Stomach (tissue), 9 donors: ENCODE measurements around the gene ANAPC4. TPM values are rescaled to one million over a fixed set of nuclear protein-coding genes. Genes with fewer than 3 reads are reported as not detected.

ENCODE experiments used
- DNase-seq, 2 donors: peaks; one replicate each; pipeline versions ENCODE4 v3.0.0 to v3.0.0-alpha.2; 2013 to 2019
- H3K27ac ChIP-seq, 5 donors: fragments of 200-600 bp in 4 of 5; sonication (generic) in 4 of 5; one replicate each; pipeline ENCODE4 v1.5.1; 2013 to 2019; ENCODE audit warnings: mild to moderate bottlenecking in 1 of 5, moderate library complexity in 1 of 5
- H3K27me3 ChIP-seq, 3 donors: fragments of 200-600 bp; sonication (generic); one replicate each; pipeline ENCODE4 v1.5.1; 2017 to 2019; ENCODE audit warnings: mixed run types in 1 of 3
- H3K36me3 ChIP-seq, 4 donors: fragments of 200-600 bp; sonication (generic); 1 replicate in 3 of 4; 2 replicates in 1 of 4; pipeline ENCODE4 v1.5.1; 2016 to 2019
- H3K4me1 ChIP-seq, 4 donors: fragments of 200-600 bp; sonication (generic); one replicate each; pipeline ENCODE4 v1.5.1; 2016 to 2019
- H3K4me3 ChIP-seq, 4 donors: fragments of 200-600 bp; sonication (generic) in 3 of 4; one replicate each; pipeline ENCODE4 v1.5.1; 2016 to 2019; ENCODE audit warnings: mild to moderate bottlenecking in 1 of 4
- H3K9me3 ChIP-seq, 4 donors: fragments of 200-600 bp; sonication (generic); one replicate each; pipeline ENCODE4 v1.5.1; 2016 to 2019
- EP300 ChIP-seq: sonication (generic); formaldehyde crosslinking; IDR thresholded peaks from one replicate; pipeline ENCODE4 v1.6.1; 2017; ENCODE audit warnings: antibody characterized with exemption
- POLR2A ChIP-seq, 4 donors: fragments of 450-650 bp; IDR thresholded peaks; one replicate each; pipeline ENCODE4 v1.6.1; 2016; ENCODE audit warnings: antibody characterized with exemption in 4 of 4, control low read depth in 2 of 4, mild to moderate bottlenecking in 1 of 4, moderate library complexity in 1 of 4
- POLR2AphosphoS5 ChIP-seq, 3 donors: sonication (generic); formaldehyde crosslinking; IDR thresholded peaks; one replicate each; pipeline ENCODE4 v1.6.1; 2016; ENCODE audit warnings: antibody characterized with exemption in 3 of 3
- WGBS, 5 donors: extraction: QIAGEN DNeasy Blood & Tissue Kit in 3 of 5; methylation state at CpG; one replicate each; pipeline versions ENCODE4 v1.1.5 to v1.1.7; 2013 to 2018; 5-methylcytosine and 5-hydroxymethylcytosine counted together
- intact Hi-C: fragments of 100-400 bp; cut with DNase I; formaldehyde crosslinking; loops from one replicate; pipeline ENCODE4 v1.15.1; 2023; ENCODE audit warnings: low total_unique reads
- polyA plus RNA-seq, 3 donors: library from polyadenylated mRNA; stranded (reverse); fragments of 200-250 nt; gene quantifications; one replicate each; pipeline ENCODE4 v1.2.3, GENCODE V29; 2013
- total RNA-seq, 5 donors: library from RNA; depleted of rRNA; stranded (reverse); fragments of >200 nt; gene quantifications; one replicate each; pipeline versions ENCODE4 v1.1.0 to v1.2.3, GENCODE V29; 2014 to 2016
- TF ChIP-seq, protein P1 (sequence below), 7 experiments: fragments of 450-650 bp in 4 of 7; fragments of 200-600 bp in 3 of 7; sonication (generic) in 3 of 7; IDR thresholded peaks; one replicate each; pipeline ENCODE4 v1.5.1; 2016 to 2019; ENCODE audit warnings: antibody characterized with exemption in 7 of 7, control low read depth in 2 of 7, mild to moderate bottlenecking in 1 of 7
- donor health status: healthy with polysubstance abuse.
- donor health status: Bipolar disorder and iron deficiency.
- donor health status: healthy.

ANAPC4 gene
- total and polyA plus RNA-seq, 8 donors: 9.0 to 72.8 (median 27.0) TPM

DNA sequence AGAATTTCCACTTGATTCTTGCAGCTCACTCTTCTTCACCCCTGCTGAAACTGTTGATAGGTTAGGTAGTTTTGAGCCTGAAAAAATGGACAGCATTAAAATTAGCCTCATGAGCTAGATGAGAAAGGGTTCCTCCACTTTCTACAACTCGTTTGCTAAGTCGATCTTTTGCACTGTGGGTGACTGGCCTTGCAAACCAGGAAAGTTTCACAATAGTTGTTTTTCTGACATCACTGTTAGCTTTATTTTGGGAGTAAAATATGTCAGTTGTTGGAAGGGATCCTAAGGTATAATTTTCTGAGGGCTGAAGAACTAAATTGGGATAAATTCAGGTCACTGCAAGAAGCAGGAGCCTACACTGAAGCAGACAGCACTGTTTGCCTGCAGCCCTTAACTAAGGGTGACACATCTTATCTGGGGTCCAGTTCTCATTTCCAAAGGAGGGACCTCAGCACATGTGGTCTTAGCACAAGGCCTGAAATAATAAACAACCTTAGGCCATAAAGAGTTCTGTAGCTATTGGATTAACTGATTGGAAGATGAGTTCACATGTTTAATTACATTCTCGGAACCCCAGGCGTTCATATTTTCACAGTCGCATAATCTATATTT, 29.1 kb downstream of the ANAPC4 start:
- Histone ChIP-seq H3K4me1 (no peaks in the 10 kb centered on the region), H3K27me3 (no peaks in the 10 kb centered on the region), H3K36me3 (peaks cover 24 to 100% (median 98%) of the 10 kb centered on the region in 4 donors), H3K27ac (no peak overlapping the region), H3K9me3 (no peaks in the 10 kb centered on the region), H3K4me3 (no peak overlapping the region)
- no peak for TF ChIP-seq EP300
- no peak for TF ChIP-seq POLR2AphosphoS5 (IDR thresholded peaks at IDR 0.05)
- TF ChIP-seq, protein P1, sequence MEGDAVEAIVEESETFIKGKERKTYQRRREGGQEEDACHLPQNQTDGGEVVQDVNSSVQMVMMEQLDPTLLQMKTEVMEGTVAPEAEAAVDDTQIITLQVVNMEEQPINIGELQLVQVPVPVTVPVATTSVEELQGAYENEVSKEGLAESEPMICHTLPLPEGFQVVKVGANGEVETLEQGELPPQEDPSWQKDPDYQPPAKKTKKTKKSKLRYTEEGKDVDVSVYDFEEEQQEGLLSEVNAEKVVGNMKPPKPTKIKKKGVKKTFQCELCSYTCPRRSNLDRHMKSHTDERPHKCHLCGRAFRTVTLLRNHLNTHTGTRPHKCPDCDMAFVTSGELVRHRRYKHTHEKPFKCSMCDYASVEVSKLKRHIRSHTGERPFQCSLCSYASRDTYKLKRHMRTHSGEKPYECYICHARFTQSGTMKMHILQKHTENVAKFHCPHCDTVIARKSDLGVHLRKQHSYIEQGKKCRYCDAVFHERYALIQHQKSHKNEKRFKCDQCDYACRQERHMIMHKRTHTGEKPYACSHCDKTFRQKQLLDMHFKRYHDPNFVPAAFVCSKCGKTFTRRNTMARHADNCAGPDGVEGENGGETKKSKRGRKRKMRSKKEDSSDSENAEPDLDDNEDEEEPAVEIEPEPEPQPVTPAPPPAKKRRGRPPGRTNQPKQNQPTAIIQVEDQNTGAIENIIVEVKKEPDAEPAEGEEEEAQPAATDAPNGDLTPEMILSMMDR (IDR thresholded peaks at IDR 0.05): no peak
- no peak for TF ChIP-seq POLR2A (IDR thresholded peaks at IDR 0.05)
- intact Hi-C loops: no loop called here
- DNase-seq: no peak
- 85 to 94% (median 92%) methylated on average over 5 of the region's 5 CpGs for WGBS, 5 donors

DNA sequence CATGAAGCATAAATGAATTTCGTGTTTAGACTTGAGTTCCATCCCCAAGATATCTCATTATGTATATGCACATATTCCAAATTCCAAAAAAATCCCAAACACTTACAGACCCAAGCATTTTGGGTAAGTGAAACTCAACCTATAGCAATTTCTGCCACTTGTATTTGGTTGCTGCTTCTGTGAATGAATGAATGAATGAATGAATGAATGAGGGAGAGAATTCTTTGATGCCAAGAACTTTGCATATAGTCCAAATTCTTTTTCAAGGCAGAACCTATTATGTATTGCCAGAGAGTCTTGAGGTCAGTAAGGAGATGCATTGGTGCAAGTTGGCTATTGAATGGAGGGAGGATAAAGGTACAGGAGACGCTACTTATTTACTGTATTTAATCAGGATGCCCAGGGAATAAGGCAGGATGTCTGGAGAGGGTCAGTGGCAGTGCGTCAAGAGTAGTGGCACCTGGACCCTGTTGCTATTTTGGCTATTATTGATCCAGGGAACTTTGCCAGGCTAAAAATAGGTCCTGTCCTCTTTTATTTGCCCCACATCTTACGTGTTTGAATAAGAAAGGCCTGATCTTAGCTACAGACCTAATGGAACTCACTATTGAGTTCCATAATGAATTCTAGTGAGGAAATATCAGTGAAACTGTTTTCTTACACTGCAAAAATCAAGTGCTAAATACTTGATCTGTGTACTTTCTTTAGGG, 33.9 kb downstream of the ANAPC4 start:
- no peak overlapping the region for H3K4me3 ChIP-seq
- peaks cover 47 to 100% (median 100%) of the 10 kb centered on the region in 4 donors for H3K36me3 ChIP-seq
- intact Hi-C loops: no loop called here
- WGBS, 5 donors: 76 to 91% (median 78%) methylated on average over 4 of the region's 4 CpGs
- no peak for TF ChIP-seq EP300
- H3K4me1 ChIP-seq: no peaks in the 10 kb centered on the region
- DNase-seq: no peak
- H3K27ac ChIP-seq: no peak overlapping the region
- H3K27me3 ChIP-seq: no peaks in the 10 kb centered on the region
- H3K9me3 ChIP-seq: no peaks in the 10 kb centered on the region

DNA sequence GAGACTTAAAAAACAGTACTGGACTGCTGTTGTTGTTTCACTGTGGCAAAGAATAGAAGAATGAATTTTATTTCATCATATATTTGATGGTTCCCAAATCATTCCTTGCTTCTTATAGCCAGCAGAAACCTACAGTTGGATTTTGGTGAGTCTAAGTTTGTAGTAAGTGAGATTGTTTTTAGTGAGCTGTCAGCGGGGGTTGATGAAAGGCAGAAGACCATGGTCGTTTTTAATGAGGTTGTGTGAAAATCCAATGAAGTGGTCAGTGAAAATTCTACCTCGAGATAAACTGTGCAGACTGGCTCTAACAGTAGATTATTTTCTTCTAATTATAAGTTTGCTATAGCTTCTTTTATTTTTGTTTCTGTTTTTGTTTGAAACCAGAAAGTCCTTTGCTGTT, 36.2 kb downstream of the ANAPC4 start:
- H3K27ac ChIP-seq: no peak overlapping the region
- no peaks in the 10 kb centered on the region for H3K4me1 ChIP-seq
- DNase-seq: no peak
- H3K4me3 ChIP-seq: no peak overlapping the region
- TF ChIP-seq POLR2AphosphoS5 (IDR thresholded peaks at IDR 0.05): no peak
- intact Hi-C loops: no loop called here
- H3K9me3 ChIP-seq: no peaks in the 10 kb centered on the region
- 66 to 80% (median 76%) methylated on average over 3 of the region's 3 CpGs for WGBS, 5 donors
- no peaks in the 10 kb centered on the region for H3K27me3 ChIP-seq
- H3K36me3 ChIP-seq: peaks cover 51 to 100% (median 100%) of the 10 kb centered on the region in 4 donors

DNA sequence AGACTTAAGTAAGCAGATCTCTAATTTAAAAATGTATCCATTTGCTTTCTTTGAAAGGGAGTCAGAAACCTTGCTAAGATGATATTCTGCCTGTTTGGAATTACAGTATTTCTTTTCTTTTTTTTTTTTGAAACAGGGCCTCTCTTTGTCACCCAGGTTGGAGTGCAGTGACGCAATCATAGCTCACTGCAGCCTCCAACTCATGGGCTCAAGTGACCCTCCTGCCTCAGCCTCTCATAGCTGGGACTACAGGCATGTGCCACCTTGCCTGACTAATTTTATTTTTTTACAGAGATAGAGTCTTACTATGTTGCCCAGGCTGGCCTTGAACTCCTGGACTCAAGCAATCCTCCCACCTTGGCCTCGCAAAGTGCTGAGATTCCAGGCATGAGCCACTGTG, 40.0 kb downstream of the ANAPC4 start:
- 94 to 100% (median 98%) methylated on average over 2 of the region's 2 CpGs for WGBS, 5 donors
- H3K27ac ChIP-seq: no peak overlapping the region
- intact Hi-C loops: no loop called here
- no peak overlapping the region for H3K4me3 ChIP-seq
- DNase-seq: no peak
- no peaks in the 10 kb centered on the region for H3K9me3 ChIP-seq
- peaks cover 30 to 86% (median 77%) of the 10 kb centered on the region in 4 donors for H3K36me3 ChIP-seq
- no peaks in the 10 kb centered on the region for H3K4me1 ChIP-seq
- no peaks in the 10 kb centered on the region for H3K27me3 ChIP-seq
- TF ChIP-seq POLR2A (IDR thresholded peaks at IDR 0.05): no peak
- TF ChIP-seq, protein P1 (IDR thresholded peaks at IDR 0.05): no peak

DNA sequence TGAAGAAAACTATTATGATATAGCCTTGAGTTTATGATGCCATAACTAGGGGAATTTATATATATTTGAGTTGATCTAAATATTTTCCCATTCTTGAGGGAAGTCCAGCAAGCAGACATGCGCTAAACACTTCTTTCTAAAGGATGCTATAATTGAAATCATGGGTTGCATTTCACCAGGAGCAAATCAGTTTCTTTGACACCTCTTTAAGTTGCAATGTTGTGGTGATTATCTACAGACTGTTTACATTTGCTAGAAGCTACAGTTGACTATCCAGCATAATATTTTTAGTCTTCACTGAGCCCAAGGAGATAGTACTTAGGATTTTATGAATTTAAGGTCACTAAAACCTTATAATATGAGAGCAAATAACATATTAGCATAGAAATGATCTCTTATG, 43.9 kb downstream of the ANAPC4 start:
- 90 to 100% (median 100%) methylated on average over 1 of the region's 1 CpG for WGBS, 5 donors
- Histone ChIP-seq H3K4me3 (no peak overlapping the region), H3K9me3 (no peaks in the 10 kb centered on the region), H3K27ac (no peak overlapping the region), H3K27me3 (no peaks in the 10 kb centered on the region), H3K36me3 (peaks cover 14 to 47% (median 38%) of the 10 kb centered on the region in 4 donors), H3K4me1 (peaks cover 0 to 7% (median 0%) of the 10 kb centered on the region in 4 donors)
- no peak for DNase-seq
- TF ChIP-seq POLR2A (IDR thresholded peaks at IDR 0.05) (no peak), EP300 (no peak), POLR2AphosphoS5 (IDR thresholded peaks at IDR 0.05) (no peak)
- TF ChIP-seq, protein P1 (IDR thresholded peaks at IDR 0.05): no peak
- intact Hi-C loops: no loop called here
